Loucy (cell line): Measurements from ENCODE around the gene HNF4A.

Source experiments
- CTCF ChIP-seq: fragments of 200-600 bp; sonication (generic); conservative IDR thresholded peaks from 2 replicates; pipeline ENCODE4 v1.5.1; 2014; ENCODE audit warnings: mild to moderate bottlenecking, antibody characterized with exemption, low read length
- EZH2phosphoT487 ChIP-seq: fragments of 200-600 bp; IDR thresholded peaks from 2 replicates; pipeline ENCODE4 v1.6.1; 2018; ENCODE audit warnings: antibody characterized with exemption, mild to moderate bottlenecking, moderate library complexity, borderline replicate concordance

- TF ChIP-seq CTCF: no peak
- no peak for TF ChIP-seq EZH2phosphoT487
These were observed 48.6 kb upstream of the HNF4A start for GRCh38 chr20:44306927-44307326.
